Activated naive CD4-positive, alpha-beta T cell treated with anti-CD3 and anti-CD28 coated beads, Interleukin-2, amount 50 U/mL, for 16 hours (primary cell): ENCODE measurements around the gene NUDT9.
"Not testable (repeated sequence)": the region's sequence is repeated elsewhere in the genome, so short reads cannot be mapped to it uniquely, and the experiment has no call there.

Experiments used
- DNase-seq: peaks from one replicate; pipeline ENCODE4 v3.0.0-alpha.2; 2020

Gene NUDT9

GRCh38 chr4:87422104-87423052 is at the start of gene NUDT9:
Gene NUDT9 (plus strand): TSS chr4:87422573. CDS start chr4:87422906, 333 bp downstream.
- peak; percentile 88 for DNase-seq

- no peak for DNase-seq
These were observed 46.6 kb upstream of the NUDT9 start for GRCh38 chr4:87375719-87376291.

- DNase-seq, result no peak
These were observed 44.6 kb upstream of the NUDT9 start for GRCh38 chr4:87377816-87378215.

GRCh38 chr4:87382116-87382515 is 40.3 kb upstream of the NUDT9 start:
- DNase-seq, result no peak

GRCh38 chr4:87382931-87383330 is 39.4 kb upstream of the NUDT9 start:
- no peak for DNase-seq

GRCh38 chr4:87384466-87385132 is 37.8 kb upstream of the NUDT9 start:
- DNase-seq, result not testable (repeated sequence)

- no peak for DNase-seq
These were observed 35.1 kb upstream of the NUDT9 start for GRCh38 chr4:87387237-87387636.

- no peak for DNase-seq
These were observed 33.5 kb upstream of the NUDT9 start for GRCh38 chr4:87388901-87389300.

GRCh38 chr4:87390055-87390454 is 32.3 kb upstream of the NUDT9 start:
- DNase-seq, result not testable (repeated sequence)

- DNase-seq, result no peak
These were observed 31.9 kb upstream of the NUDT9 start for GRCh38 chr4:87390551-87390890.

- DNase-seq, result peak; percentile 74
These were observed 31.3 kb upstream of the NUDT9 start, which contains the start of gene HSD17B11 for GRCh38 chr4:87390891-87391575. Gene HSD17B11 (minus strand): TSS chr4:87391188. CDS start chr4:87391070, 118 bp downstream.

GRCh38 chr4:87391576-87392054 is 30.8 kb upstream of the NUDT9 start:
- DNase-seq, result no peak

- no peak for DNase-seq
These were observed 30.2 kb upstream of the NUDT9 start for GRCh38 chr4:87392183-87392582.

- not testable (repeated sequence) for DNase-seq
These were observed 27.3 kb upstream of the NUDT9 start for GRCh38 chr4:87395073-87395472.

GRCh38 chr4:87395851-87396250 is 26.5 kb upstream of the NUDT9 start:
- not testable (repeated sequence) for DNase-seq

GRCh38 chr4:87399148-87399547 is 23.2 kb upstream of the NUDT9 start:
- no peak for DNase-seq

GRCh38 chr4:87399954-87400353 is 22.4 kb upstream of the NUDT9 start:
- no peak for DNase-seq

- DNase-seq, result not testable (repeated sequence)
These were observed 18.6 kb upstream of the NUDT9 start for GRCh38 chr4:87403732-87404131.

GRCh38 chr4:87405211-87405820 is 17.1 kb upstream of the NUDT9 start:
- DNase-seq, result no peak

- no peak for DNase-seq
These were observed 15.9 kb upstream of the NUDT9 start for GRCh38 chr4:87406462-87406861.

- DNase-seq, result not testable (repeated sequence)
These were observed 15.5 kb upstream of the NUDT9 start for GRCh38 chr4:87406902-87407301.

GRCh38 chr4:87409420-87409939 is 12.9 kb upstream of the NUDT9 start:
- no peak for DNase-seq
